Activated T-cell treated with anti-CD3 and anti-CD28 coated beads, Interleukin-2, amount 50 U/mL, for 24 hours (primary cell): ENCODE results near the gene CCDC30.
"Not testable (repeated sequence)": the region's sequence is repeated elsewhere in the genome, so short reads cannot be mapped to it uniquely, and the experiment has no call there.

Source experiments
- DNase-seq: peaks from one replicate; pipeline ENCODE4 v3.0.0-alpha.2; 2020
- H3K27ac Mint-ChIP-seq: 2 replicates; pipeline ENCODE4 v1.8.0; 2020; ENCODE audit warnings: mild to moderate bottlenecking, mixed read lengths
- H3K27me3 Mint-ChIP-seq: 2 replicates; pipeline ENCODE4 v1.8.0; 2020; ENCODE audit warnings: mixed read lengths
- H3K36me3 Mint-ChIP-seq: 2 replicates; pipeline ENCODE4 v1.8.0; 2020; ENCODE audit warnings: low read depth, mixed read lengths
- H3K4me1 Mint-ChIP-seq: 2 replicates; pipeline ENCODE4 v1.8.0; 2020; ENCODE audit warnings: low read depth, mixed read lengths
- H3K4me3 Mint-ChIP-seq: 2 replicates; pipeline ENCODE4 v1.8.0; 2020; ENCODE audit warnings: mild to moderate bottlenecking, moderate library complexity, mixed read lengths
- H3K9me3 Mint-ChIP-seq: 2 replicates; pipeline ENCODE4 v1.8.0; 2020; ENCODE audit warnings: mixed read lengths

The CCDC30 gene

GRCh38 chr1:42674682-42675081, 211.6 kb downstream of the CCDC30 start:
- H3K27me3 Mint-ChIP-seq: no peaks in the 10 kb centered on the region
- H3K4me3 Mint-ChIP-seq: no peak overlapping the region
- DNase-seq: no peak
- peaks cover 4% of the 10 kb centered on the region for H3K4me1 Mint-ChIP-seq
- H3K9me3 Mint-ChIP-seq: no peaks in the 10 kb centered on the region
- no peak overlapping the region for H3K27ac Mint-ChIP-seq
- peaks cover 73% of the 10 kb centered on the region for H3K36me3 Mint-ChIP-seq

- Mint-ChIP-seq H3K36me3 (peaks cover 65% of the 10 kb centered on the region), H3K4me3 (no peak overlapping the region), H3K9me3 (no peaks in the 10 kb centered on the region), H3K27me3 (no peaks in the 10 kb centered on the region), H3K4me1 (peaks cover 11% of the 10 kb centered on the region), H3K27ac (no peak overlapping the region)
- no peak for DNase-seq
Measured at GRCh38 chr1:42675467-42675866, 212.4 kb downstream of the CCDC30 start.

GRCh38 chr1:42676534-42677087, 213.5 kb downstream of the CCDC30 start:
- no peak for DNase-seq
- Mint-ChIP-seq H3K27me3 (no peaks in the 10 kb centered on the region), H3K4me1 (peaks cover 21% of the 10 kb centered on the region), H3K27ac (no peak overlapping the region), H3K9me3 (no peaks in the 10 kb centered on the region), H3K36me3 (peaks cover 70% of the 10 kb centered on the region), H3K4me3 (no peak overlapping the region)

GRCh38 chr1:42679364-42679983, 216.4 kb downstream of the CCDC30 start:
- no peak for DNase-seq
- Mint-ChIP-seq H3K4me1 (peaks cover 26% of the 10 kb centered on the region), H3K27ac (no peak overlapping the region), H3K36me3 (peaks cover 65% of the 10 kb centered on the region), H3K9me3 (no peaks in the 10 kb centered on the region), H3K4me3 (no peak overlapping the region), H3K27me3 (no peaks in the 10 kb centered on the region)

- Mint-ChIP-seq H3K27ac (no peak overlapping the region), H3K4me3 (peak overlapping the region; percentile 88), H3K36me3 (peaks cover 65% of the 10 kb centered on the region), H3K4me1 (peaks cover 32% of the 10 kb centered on the region), H3K9me3 (no peaks in the 10 kb centered on the region), H3K27me3 (no peaks in the 10 kb centered on the region)
- no peak for DNase-seq
Measured at GRCh38 chr1:42680055-42680454, 217.0 kb downstream of the CCDC30 start.

GRCh38 chr1:42680921-42681683, 218.0 kb downstream of the CCDC30 start:
- Mint-ChIP-seq H3K36me3 (peaks cover 65% of the 10 kb centered on the region), H3K4me3 (peak overlapping the region; percentile 88), H3K27me3 (no peaks in the 10 kb centered on the region), H3K4me1 (peaks cover 41% of the 10 kb centered on the region), H3K27ac (peak overlapping the region; percentile 99), H3K9me3 (no peaks in the 10 kb centered on the region)
- peak; percentile 49 for DNase-seq

GRCh38 chr1:42681741-42682483, 218.8 kb downstream of the CCDC30 start, which contains the start of gene YBX1:
TSS of gene YBX1 (plus strand) at chr1:42682418. CDS start at chr1:42682566, 148 bp downstream.
- Mint-ChIP-seq H3K36me3 (peaks cover 65% of the 10 kb centered on the region), H3K27ac (peak within 1 kb of the TSS; percentile 99), H3K4me3 (peak within 1 kb of the TSS; percentile 96), H3K9me3 (no peaks in the 10 kb centered on the region), H3K27me3 (no peaks in the 10 kb centered on the region), H3K4me1 (peaks cover 49% of the 10 kb centered on the region)
- DNase-seq: peak; percentile 97

GRCh38 chr1:42682484-42682738, 219.3 kb downstream of the CCDC30 start:
- H3K4me1 Mint-ChIP-seq: peaks cover 54% of the 10 kb centered on the region

GRCh38 chr1:42682739-42683531, 219.8 kb downstream of the CCDC30 start:
- peaks cover 60% of the 10 kb centered on the region for H3K4me1 Mint-ChIP-seq
- peaks cover 69% of the 10 kb centered on the region for H3K36me3 Mint-ChIP-seq
- no peaks in the 10 kb centered on the region for H3K9me3 Mint-ChIP-seq
- peak overlapping the region; percentile 96 for H3K27ac Mint-ChIP-seq
- peak overlapping the region; percentile 96 for H3K4me3 Mint-ChIP-seq
- DNase-seq: peak; percentile 79
- H3K27me3 Mint-ChIP-seq: no peaks in the 10 kb centered on the region

More at GRCh38 chr1:42682484-42682738, 219.3 kb downstream of the CCDC30 start:
- peak overlapping the region; percentile 99 for H3K27ac Mint-ChIP-seq
- DNase-seq, H3K27me3 Mint-ChIP-seq, H3K9me3 Mint-ChIP-seq: not testable (repeated sequence)
- H3K36me3 Mint-ChIP-seq: peaks cover 66% of the 10 kb centered on the region
- H3K4me3 Mint-ChIP-seq: peak overlapping the region; percentile 88

- Mint-ChIP-seq H3K9me3 (no peaks in the 10 kb centered on the region), H3K4me3 (peak overlapping the region; percentile 96), H3K27me3 (no peaks in the 10 kb centered on the region), H3K4me1 (peaks cover 69% of the 10 kb centered on the region), H3K27ac (peak overlapping the region; percentile 96), H3K36me3 (peaks cover 78% of the 10 kb centered on the region)
- DNase-seq: no peak
Measured at GRCh38 chr1:42684139-42684538, 221.1 kb downstream of the CCDC30 start.

- peak overlapping the region; percentile 67 for H3K27ac Mint-ChIP-seq
- H3K4me3 Mint-ChIP-seq: peak overlapping the region; percentile 96
- H3K4me1 Mint-ChIP-seq: peaks cover 73% of the 10 kb centered on the region
- H3K27me3 Mint-ChIP-seq: no peaks in the 10 kb centered on the region
- peaks cover 94% of the 10 kb centered on the region for H3K36me3 Mint-ChIP-seq
- DNase-seq: no peak
- no peaks in the 10 kb centered on the region for H3K9me3 Mint-ChIP-seq
Measured at GRCh38 chr1:42686418-42686817, 223.3 kb downstream of the CCDC30 start.

GRCh38 chr1:42689912-42690311, 226.8 kb downstream of the CCDC30 start:
- H3K27ac Mint-ChIP-seq: peak overlapping the region; percentile 85
- DNase-seq: no peak
- H3K9me3 Mint-ChIP-seq: no peaks in the 10 kb centered on the region
- H3K4me1 Mint-ChIP-seq: peaks cover 95% of the 10 kb centered on the region
- peaks cover 100% of the 10 kb centered on the region for H3K36me3 Mint-ChIP-seq
- H3K4me3 Mint-ChIP-seq: peak overlapping the region; percentile 62
- no peaks in the 10 kb centered on the region for H3K27me3 Mint-ChIP-seq

GRCh38 chr1:42690477-42691156, 227.5 kb downstream of the CCDC30 start:
- Mint-ChIP-seq H3K9me3 (no peaks in the 10 kb centered on the region), H3K36me3 (peaks cover 100% of the 10 kb centered on the region), H3K27me3 (no peaks in the 10 kb centered on the region), H3K27ac (peak overlapping the region; percentile 85), H3K4me1 (peaks cover 95% of the 10 kb centered on the region), H3K4me3 (peak overlapping the region; percentile 62)
- DNase-seq: no peak
